HepG2 (cell line): ENCODE measurements around the gene C1orf50. TPM values are rescaled to one million over a fixed set of nuclear protein-coding genes. Genes with fewer than 3 reads are reported as not detected.
A peak's percentile ranks its signal among the peaks of the same experiment; 100 is the strongest.

ENCODE experiments used
- BHLHE40 ChIP-seq: IDR thresholded peaks from 2 replicates; pipeline ENCODE4 v1.6.1; 2011; ENCODE audit warnings: low read length, improper control_type of control experiment
- DPF2 ChIP-seq: sonication (generic); formaldehyde crosslinking; IDR thresholded peaks from 2 replicates; pipeline ENCODE4 v1.4.0; 2020; ENCODE audit warnings: mild to moderate bottlenecking, low read depth, missing genetic modification reagents, borderline replicate concordance
- KLF16 ChIP-seq, 2 experiments: sonication (generic) in 1 of 2; formaldehyde crosslinking in 1 of 2; IDR thresholded peaks; 2 replicates each; pipeline versions ENCODE4 v1.6.1 to v1.8.0; 2016 to 2023; ENCODE audit warnings: missing genetic modification reagents in 2 of 2, missing compliant biosample characterization in 1 of 2
- MED1 ChIP-seq: sonication (generic); formaldehyde crosslinking; IDR thresholded peaks from 2 replicates; pipeline ENCODE4 v1.4.0; 2020; ENCODE audit warnings: missing genetic modification reagents
- MZF1 ChIP-seq: sonication (generic); formaldehyde crosslinking; IDR thresholded peaks from 2 replicates; pipeline ENCODE4 v1.8.1; 2023; ENCODE audit warnings: mild to moderate bottlenecking, missing genetic modification reagents, borderline replicate concordance
- NFATC3 ChIP-seq: sonication (generic); formaldehyde crosslinking; IDR thresholded peaks from 2 replicates; pipeline ENCODE4 v1.5.1; 2020; ENCODE audit warnings: mild to moderate bottlenecking, missing genetic modification reagents
- NR1H2 ChIP-seq: sonication (generic); formaldehyde crosslinking; IDR thresholded peaks from 2 replicates; pipeline ENCODE4 v1.8.1; 2022; ENCODE audit warnings: low read depth, missing genetic modification reagents, borderline replicate concordance
- SIN3B ChIP-seq: fragments of 150-350 bp; IDR thresholded peaks from 2 replicates; pipeline ENCODE4 v1.6.1; 2014; ENCODE audit warnings: low read length
- SIX4 ChIP-seq: sonication (generic); formaldehyde crosslinking; IDR thresholded peaks from 2 replicates; pipeline ENCODE4 v1.4.0; 2020; ENCODE audit warnings: missing genetic modification reagents
- SNRNP70 ChIP-seq: fragments of 200-400 bp; formaldehyde crosslinking; IDR thresholded peaks from 2 replicates; pipeline ENCODE4 v1.6.1; 2017; ENCODE audit warnings: mild to moderate bottlenecking, low read depth, low read length, moderate library complexity
- ZBTB8A ChIP-seq: sonication (generic); formaldehyde crosslinking; IDR thresholded peaks from 2 replicates; pipeline ENCODE4 v1.4.0; 2020; ENCODE audit warnings: mild to moderate bottlenecking, low read depth, missing genetic modification reagents, borderline replicate concordance
- ZFP36 ChIP-seq: fragments of 150-350 bp; IDR thresholded peaks from 2 replicates; pipeline ENCODE4 v1.6.1; 2018; ENCODE audit warnings: borderline replicate concordance, low read length, low read depth; ENCODE audit not compliant: partially characterized antibody
- ZNF354B ChIP-seq: sonication (generic); formaldehyde crosslinking; IDR thresholded peaks from 2 replicates; pipeline ENCODE4 v1.8.0; 2022; ENCODE audit warnings: mild to moderate bottlenecking, missing genetic modification reagents
- ZNF382 ChIP-seq: sonication (generic); formaldehyde crosslinking; IDR thresholded peaks from 2 replicates; pipeline ENCODE4 v1.5.0; 2020; ENCODE audit warnings: missing genetic modification reagents, mild to moderate bottlenecking, borderline replicate concordance
- ZNF432 ChIP-seq: sonication (generic); formaldehyde crosslinking; IDR thresholded peaks from 2 replicates; pipeline ENCODE4 v1.5.0; 2020; ENCODE audit warnings: missing genetic modification reagents, mild to moderate bottlenecking, borderline replicate concordance
- ZNF451 ChIP-seq: sonication (generic); formaldehyde crosslinking; IDR thresholded peaks from 2 replicates; pipeline ENCODE4 v1.5.0; 2020; ENCODE audit warnings: mild to moderate bottlenecking, missing genetic modification reagents
- ZNF569 ChIP-seq: sonication (generic); formaldehyde crosslinking; IDR thresholded peaks from 2 replicates; pipeline ENCODE4 v1.5.0; 2020; ENCODE audit warnings: mild to moderate bottlenecking, missing genetic modification reagents, moderate library complexity, borderline replicate concordance
- ZNF678 ChIP-seq: sonication (generic); formaldehyde crosslinking; IDR thresholded peaks from 2 replicates; pipeline ENCODE4 v1.4.0; 2020; ENCODE audit warnings: mild to moderate bottlenecking, missing genetic modification reagents
- ZNF747 ChIP-seq: sonication (generic); formaldehyde crosslinking; IDR thresholded peaks from 2 replicates; pipeline ENCODE4 v1.8.1; 2023; ENCODE audit warnings: missing genetic modification reagents, mild to moderate bottlenecking, borderline replicate concordance
- ZNF772 ChIP-seq: sonication (generic); formaldehyde crosslinking; IDR thresholded peaks from 2 replicates; pipeline ENCODE4 v1.5.0; 2020; ENCODE audit warnings: mild to moderate bottlenecking, missing genetic modification reagents
- polyA plus RNA-seq, 8 experiments: library from polyadenylated mRNA; depleted of rRNA in 3 of 8; stranded (reverse) in 7 of 8; unstranded in 1 of 8; fragments of >200 nt; fragmentation: Illumina TruSeq in 4 of 8; extraction: Trizol in 4 of 8; gene quantifications; 2 replicates each; pipeline versions ENCODE4 v1.2.1 to v1.2.3, GENCODE V29; 2011 to 2016; ENCODE audit warnings: low read depth in 4 of 8, missing spikeins in 1 of 8, mixed read lengths in 1 of 8; ENCODE audit not compliant: insufficient read depth in 1 of 8
- total RNA-seq, 5 experiments: library from RNA; depleted of rRNA; stranded (reverse); fragments of >200 nt; fragmentation: Illumina TruSeq; extraction: Trizol; gene quantifications; 2 replicates each; pipeline ENCODE4 v1.2.3, GENCODE V29; 2016; ENCODE audit warnings: low read depth in 1 of 5
- TF ChIP-seq, protein P1 (sequence below): sonication (generic); formaldehyde crosslinking; IDR thresholded peaks from 2 replicates; pipeline ENCODE4 v1.4.0; 2020; ENCODE audit warnings: missing genetic modification reagents
- TF ChIP-seq, protein P2 (sequence below): IDR thresholded peaks from 2 replicates; pipeline ENCODE4 v1.6.1; 2012; ENCODE audit warnings: inconsistent platforms
- TF ChIP-seq, protein P3 (sequence below): IDR thresholded peaks from 2 replicates; pipeline ENCODE4 v1.6.1; 2016; ENCODE audit warnings: missing genetic modification reagents, missing compliant biosample characterization
- TF ChIP-seq, protein P4 (sequence below): sonication (generic); formaldehyde crosslinking; IDR thresholded peaks from 2 replicates; pipeline ENCODE4 v1.8.0; 2022; ENCODE audit warnings: mild to moderate bottlenecking, missing genetic modification reagents

Gene C1orf50
- total and polyA plus RNA-seq, 2 of the 13 experiments (the other 11 are each of a cell fraction or from before 2014, with no cell fraction given), result 4.3 to 4.8 TPM

DNA sequence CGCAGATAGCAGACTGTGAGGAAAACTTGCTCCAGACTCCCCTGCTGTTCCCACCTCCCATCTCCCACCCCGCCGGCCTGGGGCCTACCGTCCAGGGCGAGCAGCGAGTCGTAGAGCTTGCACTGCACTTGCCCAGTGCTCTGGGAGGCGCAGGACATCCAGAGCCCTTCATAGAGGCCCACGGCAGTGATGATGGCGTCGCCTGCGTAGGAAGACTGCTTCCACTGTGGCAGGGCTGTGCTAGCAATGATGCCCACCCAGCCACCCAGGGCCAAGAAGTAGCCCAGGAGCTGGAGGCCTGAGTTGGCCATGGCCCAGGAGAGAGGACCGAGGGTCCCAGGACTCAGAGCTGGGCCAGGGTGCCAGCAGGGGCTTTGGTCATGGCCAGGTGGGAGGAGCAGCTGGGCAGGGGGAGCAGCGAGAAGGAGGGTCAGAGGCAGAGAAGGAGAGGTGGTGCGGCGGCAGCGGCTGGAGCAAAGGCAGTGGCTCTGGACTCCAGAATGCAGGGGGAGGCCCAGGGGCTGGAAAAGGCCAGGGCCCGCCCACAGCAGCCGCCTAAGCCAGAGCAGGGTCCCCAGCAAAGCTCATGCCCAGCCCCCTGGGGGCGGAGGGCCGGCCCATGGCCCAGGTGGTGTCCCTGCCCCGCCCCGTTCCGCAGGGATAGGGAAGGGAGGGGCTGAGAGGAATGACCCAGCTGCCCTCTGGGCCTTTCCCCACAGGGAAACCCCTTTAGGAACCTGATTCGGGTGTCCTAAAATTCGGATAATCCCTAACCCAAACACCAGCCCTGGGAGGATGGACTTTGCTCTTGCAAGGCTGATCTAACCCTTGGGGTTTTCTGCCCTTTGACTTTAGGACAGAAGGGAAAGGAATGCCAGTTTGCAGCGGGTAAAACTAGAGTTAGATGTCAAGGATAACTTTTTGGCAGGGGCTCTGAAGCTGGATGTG, 27.0 kb upstream of the C1orf50 start, which contains the start of gene CLDN19 (continued):
- TF ChIP-seq, protein P1, sequence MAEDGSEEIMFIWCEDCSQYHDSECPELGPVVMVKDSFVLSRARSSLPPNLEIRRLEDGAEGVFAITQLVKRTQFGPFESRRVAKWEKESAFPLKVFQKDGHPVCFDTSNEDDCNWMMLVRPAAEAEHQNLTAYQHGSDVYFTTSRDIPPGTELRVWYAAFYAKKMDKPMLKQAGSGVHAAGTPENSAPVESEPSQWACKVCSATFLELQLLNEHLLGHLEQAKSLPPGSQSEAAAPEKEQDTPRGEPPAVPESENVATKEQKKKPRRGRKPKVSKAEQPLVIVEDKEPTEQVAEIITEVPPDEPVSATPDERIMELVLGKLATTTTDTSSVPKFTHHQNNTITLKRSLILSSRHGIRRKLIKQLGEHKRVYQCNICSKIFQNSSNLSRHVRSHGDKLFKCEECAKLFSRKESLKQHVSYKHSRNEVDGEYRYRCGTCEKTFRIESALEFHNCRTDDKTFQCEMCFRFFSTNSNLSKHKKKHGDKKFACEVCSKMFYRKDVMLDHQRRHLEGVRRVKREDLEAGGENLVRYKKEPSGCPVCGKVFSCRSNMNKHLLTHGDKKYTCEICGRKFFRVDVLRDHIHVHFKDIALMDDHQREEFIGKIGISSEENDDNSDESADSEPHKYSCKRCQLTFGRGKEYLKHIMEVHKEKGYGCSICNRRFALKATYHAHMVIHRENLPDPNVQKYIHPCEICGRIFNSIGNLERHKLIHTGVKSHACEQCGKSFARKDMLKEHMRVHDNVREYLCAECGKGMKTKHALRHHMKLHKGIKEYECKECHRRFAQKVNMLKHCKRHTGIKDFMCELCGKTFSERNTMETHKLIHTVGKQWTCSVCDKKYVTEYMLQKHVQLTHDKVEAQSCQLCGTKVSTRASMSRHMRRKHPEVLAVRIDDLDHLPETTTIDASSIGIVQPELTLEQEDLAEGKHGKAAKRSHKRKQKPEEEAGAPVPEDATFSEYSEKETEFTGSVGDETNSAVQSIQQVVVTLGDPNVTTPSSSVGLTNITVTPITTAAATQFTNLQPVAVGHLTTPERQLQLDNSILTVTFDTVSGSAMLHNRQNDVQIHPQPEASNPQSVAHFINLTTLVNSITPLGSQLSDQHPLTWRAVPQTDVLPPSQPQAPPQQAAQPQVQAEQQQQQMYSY (CRISPR knock-in tag), result no peak
- TF ChIP-seq ZNF432 (CRISPR knock-in tag) (no peak), ZNF678 (CRISPR knock-in tag) (no peak), ZNF451 (CRISPR knock-in tag) (no peak), BHLHE40 (no peak), ZNF382 (CRISPR knock-in tag) (no peak), ZFP36 (no peak), MED1 (CRISPR knock-in tag) (peak; percentile 38; the same call in 1 of the 2 replicates), DPF2 (CRISPR knock-in tag) (no peak), NFATC3 (CRISPR knock-in tag) (no peak), SNRNP70 (no peak), MZF1 (CRISPR knock-in tag) (no peak), NR1H2 (CRISPR knock-in tag) (peak; percentile 72; the same call in 1 of the 2 replicates), ZBTB8A (CRISPR knock-in tag) (peak; percentile 67; the same call in 1 of the 2 replicates), SIX4 (no peak), ZNF772 (CRISPR knock-in tag) (0 out of 2 replicates have a peak, but pooled peaks have one; percentile 54), ZNF354B (CRISPR knock-in tag) (no peak), ZNF569 (CRISPR knock-in tag) (no peak), KLF16 (CRISPR knock-in tag; IDR thresholded peaks at IDR 0.05) (peak in 1 of 2 experiments; percentile 16; a peak in 1 of 4 replicates), SIN3B (no peak), ZNF747 (CRISPR knock-in tag) (peak; percentile 52; the same call in 1 of the 2 replicates)
- TF ChIP-seq, protein P2, sequence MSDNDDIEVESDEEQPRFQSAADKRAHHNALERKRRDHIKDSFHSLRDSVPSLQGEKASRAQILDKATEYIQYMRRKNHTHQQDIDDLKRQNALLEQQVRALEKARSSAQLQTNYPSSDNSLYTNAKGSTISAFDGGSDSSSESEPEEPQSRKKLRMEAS, result peak; percentile 18; the same call in 1 of the 2 replicates
- TF ChIP-seq, protein P3, sequence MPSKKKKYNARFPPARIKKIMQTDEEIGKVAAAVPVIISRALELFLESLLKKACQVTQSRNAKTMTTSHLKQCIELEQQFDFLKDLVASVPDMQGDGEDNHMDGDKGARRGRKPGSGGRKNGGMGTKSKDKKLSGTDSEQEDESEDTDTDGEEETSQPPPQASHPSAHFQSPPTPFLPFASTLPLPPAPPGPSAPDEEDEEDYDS, result peak; percentile 33; the same call in 1 of the 2 replicates
- TF ChIP-seq, protein P4, sequence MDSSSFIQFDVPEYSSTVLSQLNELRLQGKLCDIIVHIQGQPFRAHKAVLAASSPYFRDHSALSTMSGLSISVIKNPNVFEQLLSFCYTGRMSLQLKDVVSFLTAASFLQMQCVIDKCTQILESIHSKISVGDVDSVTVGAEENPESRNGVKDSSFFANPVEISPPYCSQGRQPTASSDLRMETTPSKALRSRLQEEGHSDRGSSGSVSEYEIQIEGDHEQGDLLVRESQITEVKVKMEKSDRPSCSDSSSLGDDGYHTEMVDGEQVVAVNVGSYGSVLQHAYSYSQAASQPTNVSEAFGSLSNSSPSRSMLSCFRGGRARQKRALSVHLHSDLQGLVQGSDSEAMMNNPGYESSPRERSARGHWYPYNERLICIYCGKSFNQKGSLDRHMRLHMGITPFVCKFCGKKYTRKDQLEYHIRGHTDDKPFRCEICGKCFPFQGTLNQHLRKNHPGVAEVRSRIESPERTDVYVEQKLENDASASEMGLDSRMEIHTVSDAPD (CRISPR knock-in tag), result 0 out of 2 replicates have a peak, but pooled peaks have one; percentile 34
